MCF 10A (cell line): ENCODE data around the gene KAT2B. TPM values are rescaled to one million over a fixed set of nuclear protein-coding genes. Genes with fewer than 3 reads are reported as not detected.

ENCODE experiments used
- BruUV-seq: library from RNA; stranded (reverse); fragments of 400-500 nt; replicated peaks from 2 replicates; lab custom pipeline; 2021; lab: Mats Ljungman, UMichigan
- CTCF ChIA-PET: fragments of 300-600 bp; sonication (Branson Sonifier 250); formaldehyde crosslinking; extraction: SDS; loops from one replicate; lab custom pipeline; 2021; ENCODE audit warnings: antibody characterized with exemption, inconsistent platforms; lab: Yijun Ruan, JAX
- POLR2A ChIA-PET: fragments of 300-600, 350-650 bp; sonication (Branson Sonifier 250); formaldehyde crosslinking; extraction: SDS; loops from one replicate; lab custom pipeline; 2020; ENCODE audit warnings: antibody characterized with exemption, inconsistent platforms; lab: Yijun Ruan, JAX
- DNase-seq: peaks from one replicate; pipeline ENCODE4 v3.0.0-alpha.2; 2018; ENCODE audit not compliant: unreplicated experiment
- H3K27ac Mint-ChIP-seq: one replicate; pipeline ENCODE4 v1.8.0; 2022; ENCODE audit warnings: mild to moderate bottlenecking, low read depth, mixed read lengths; ENCODE audit not compliant: unreplicated experiment
- H3K27me3 Mint-ChIP-seq: one replicate; pipeline ENCODE4 v1.8.0; 2022; ENCODE audit warnings: mixed read lengths; ENCODE audit not compliant: insufficient read depth, unreplicated experiment
- H3K36me3 Mint-ChIP-seq: one replicate; pipeline ENCODE4 v1.8.0; 2022; ENCODE audit warnings: mild to moderate bottlenecking, moderate library complexity, mixed read lengths; ENCODE audit not compliant: insufficient read depth, unreplicated experiment
- H3K4me1 Mint-ChIP-seq: one replicate; pipeline ENCODE4 v1.8.0; 2022; ENCODE audit warnings: mixed read lengths; ENCODE audit not compliant: insufficient read depth, unreplicated experiment
- H3K4me3 Mint-ChIP-seq: one replicate; pipeline ENCODE4 v1.8.0; 2022; ENCODE audit warnings: mild to moderate bottlenecking, moderate library complexity, mixed read lengths; ENCODE audit not compliant: unreplicated experiment
- H3K9me3 Mint-ChIP-seq: one replicate; pipeline ENCODE4 v1.8.0; 2022; ENCODE audit warnings: mixed read lengths; ENCODE audit not compliant: unreplicated experiment
- CTCF ChIP-seq: fragments of 200-600 bp; IDR thresholded peaks from one replicate; pipeline ENCODE4 v1.8.0; 2022; ENCODE audit warnings: antibody characterized with exemption, mild to moderate bottlenecking; ENCODE audit not compliant: unreplicated experiment
- intact Hi-C: fragments of 100-400 bp; cut with micrococcal nuclease; formaldehyde crosslinking; loops from 2 replicates; pipeline ENCODE4 v1.14.1; 2022
- total RNA-seq: library from RNA; stranded (reverse); gene quantifications from 2 replicates; pipeline ENCODE4 v1.2.3, GENCODE V29; 2022

KAT2B gene
- total RNA-seq, 1 experiment from 2014 or later: 9.4 TPM

- Mint-ChIP-seq H3K4me3 (peak overlapping the region; percentile 65), H3K36me3 (no peaks in the 10 kb centered on the region), H3K9me3 (no peaks in the 10 kb centered on the region), H3K4me1 (peaks cover 24% of the 10 kb centered on the region), H3K27ac (peak overlapping the region; percentile 62), H3K27me3 (no peaks in the 10 kb centered on the region)
- no TSS peak for BruUV-seq
- intact Hi-C loops: no loop called here
- TF ChIP-seq CTCF: no peak
- ChIA-PET POLR2A (interaction anchor here (1.0 to 1.5 kb wide), 5 partner anchors 13 to 115 kb away, joined by 3 to 4 read pairs (median 3); partner anchors contain the start of gene RAB5A), CTCF (no interaction called here)
- DNase-seq: peak; percentile 68
These were observed 20.9 kb downstream of the KAT2B start for GRCh38 chr3:20060974-20061685.

DNA sequence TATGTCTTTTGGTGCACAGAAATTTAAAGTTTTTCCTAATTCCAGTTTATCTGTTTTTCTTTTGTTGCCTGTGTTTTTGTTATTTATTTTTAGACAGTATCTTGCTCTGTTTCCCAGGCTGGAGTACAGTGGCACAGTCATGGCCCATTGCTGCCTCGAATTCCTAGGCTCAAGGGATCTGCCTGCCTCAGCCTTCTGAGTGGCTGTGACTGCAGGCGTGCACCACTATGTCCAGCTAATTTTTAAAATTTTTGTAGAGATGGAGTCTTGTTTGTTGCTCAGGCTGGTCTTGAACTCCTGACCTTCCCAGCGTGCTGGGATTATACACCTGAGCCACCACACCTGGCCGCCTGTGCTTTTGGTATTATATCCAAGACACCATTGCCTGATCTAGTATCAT lies 22.8 kb downstream of the KAT2B start:
- POLR2A ChIA-PET: interaction anchor here (0.6 to 1.0 kb wide), 2 partner anchors 34 to 319 kb away, joined by 3 to 4 read pairs; no protein-coding TSS in a partner anchor
- Mint-ChIP-seq H3K27me3 (no peaks in the 10 kb centered on the region), H3K27ac (no peak overlapping the region), H3K4me3 (no peak overlapping the region), H3K4me1 (peaks cover 32% of the 10 kb centered on the region), H3K9me3 (no peaks in the 10 kb centered on the region), H3K36me3 (no peaks in the 10 kb centered on the region)
- intact Hi-C loops: no loop called here
- no peak for DNase-seq
- no peak for TF ChIP-seq CTCF
- BruUV-seq: no TSS peak
- CTCF ChIA-PET: no interaction called here

DNA sequence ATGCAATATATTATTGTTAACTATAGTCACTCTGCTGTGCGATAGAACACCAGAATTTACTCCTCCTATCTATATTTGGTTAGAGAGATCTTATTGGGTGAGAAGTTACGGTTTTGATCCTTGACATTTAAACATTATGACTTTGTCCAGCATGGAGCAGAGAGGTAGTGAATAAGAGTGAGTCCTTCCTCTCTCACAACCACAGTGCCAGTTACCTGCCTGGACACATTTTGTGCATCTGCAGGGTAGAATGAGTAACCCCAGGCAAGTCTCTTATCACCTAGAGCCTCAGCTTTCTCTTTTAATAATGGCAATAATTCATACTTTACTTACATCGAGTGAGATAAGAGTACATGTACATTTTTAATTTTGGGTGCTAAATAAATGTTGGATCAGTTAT lies 24.1 kb downstream of the KAT2B start:
- POLR2A ChIA-PET: interaction anchor here (0.9 to 1.2 kb wide), 3 partner anchors 8 to 10 kb away, joined by 3 to 4 read pairs (median 3); no protein-coding TSS in a partner anchor
- Mint-ChIP-seq H3K9me3 (no peaks in the 10 kb centered on the region), H3K27ac (no peak overlapping the region), H3K4me1 (peaks cover 39% of the 10 kb centered on the region), H3K27me3 (no peaks in the 10 kb centered on the region), H3K4me3 (no peak overlapping the region), H3K36me3 (no peaks in the 10 kb centered on the region)
- TF ChIP-seq CTCF: no peak
- CTCF ChIA-PET: interaction anchor here (1.1 kb wide), 1 partner anchor 8 kb away, joined by 4 read pairs; no protein-coding TSS in a partner anchor
- BruUV-seq: no TSS peak
- no peak for DNase-seq
- intact Hi-C loops: no loop called here

GRCh38 chr3:20064796-20065564 lies 24.7 kb downstream of the KAT2B start:
- H3K27me3 Mint-ChIP-seq: no peaks in the 10 kb centered on the region
- no peak for DNase-seq
- H3K4me3 Mint-ChIP-seq: no peak overlapping the region
- no peak for TF ChIP-seq CTCF
- H3K9me3 Mint-ChIP-seq: no peaks in the 10 kb centered on the region
- H3K36me3 Mint-ChIP-seq: no peaks in the 10 kb centered on the region
- CTCF ChIA-PET: interaction anchor here (0.9 to 1.1 kb wide), 2 partner anchors 8 to 1574 kb away, joined by 3 to 4 read pairs; no protein-coding TSS in a partner anchor
- peaks cover 39% of the 10 kb centered on the region for H3K4me1 Mint-ChIP-seq
- BruUV-seq: no TSS peak
- intact Hi-C loops: no loop called here
- H3K27ac Mint-ChIP-seq: no peak overlapping the region
- POLR2A ChIA-PET: interaction anchor here (0.7 to 1.2 kb wide), 3 partner anchors 8 to 38 kb away, joined by 3 read pairs; no protein-coding TSS in a partner anchor
